Coronary artery (tissue), 2 donors: Measurements from ENCODE around the gene ABCA13.

ENCODE experiments used
- DNase-seq: peaks from one replicate; pipeline ENCODE4 v3.0.0-alpha.2; 2017; ENCODE audit warnings: low spot score
- H3K27ac ChIP-seq, 2 donors: fragments of 200-600 bp; sonication (generic); one replicate each; pipeline ENCODE4 v1.5.1; 2016 to 2019
- H3K4me3 ChIP-seq: fragments of 200-600 bp; sonication (generic); 2 replicates; pipeline ENCODE4 v1.5.1; 2016; ENCODE audit warnings: mild to moderate bottlenecking, moderate library complexity
- TF ChIP-seq, protein P1 (sequence below): fragments of 200-600 bp; sonication (generic); IDR thresholded peaks from one replicate; pipeline ENCODE4 v1.5.1; 2019; ENCODE audit warnings: antibody characterized with exemption

ABCA13 gene

DNA sequence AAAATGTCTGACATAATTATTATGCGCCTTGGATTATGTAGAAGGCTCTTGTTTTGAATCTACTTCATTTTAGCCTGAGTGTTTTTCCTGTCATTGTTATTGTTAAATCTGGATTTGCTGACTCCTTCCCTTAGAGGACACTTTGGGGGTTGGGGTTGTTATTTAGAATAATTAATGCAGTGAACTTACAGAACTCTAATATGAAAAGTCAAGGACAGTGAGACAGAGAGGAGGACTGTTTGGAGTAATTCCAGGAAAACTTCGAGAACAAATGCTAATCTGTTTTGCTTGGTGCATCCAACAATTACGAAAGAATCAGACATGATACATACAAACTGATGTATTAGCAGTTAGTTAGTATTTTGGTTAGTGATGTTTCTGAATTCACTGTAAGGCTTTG lies 146.1 kb downstream of the ABCA13 start:
- TF ChIP-seq, protein P1, sequence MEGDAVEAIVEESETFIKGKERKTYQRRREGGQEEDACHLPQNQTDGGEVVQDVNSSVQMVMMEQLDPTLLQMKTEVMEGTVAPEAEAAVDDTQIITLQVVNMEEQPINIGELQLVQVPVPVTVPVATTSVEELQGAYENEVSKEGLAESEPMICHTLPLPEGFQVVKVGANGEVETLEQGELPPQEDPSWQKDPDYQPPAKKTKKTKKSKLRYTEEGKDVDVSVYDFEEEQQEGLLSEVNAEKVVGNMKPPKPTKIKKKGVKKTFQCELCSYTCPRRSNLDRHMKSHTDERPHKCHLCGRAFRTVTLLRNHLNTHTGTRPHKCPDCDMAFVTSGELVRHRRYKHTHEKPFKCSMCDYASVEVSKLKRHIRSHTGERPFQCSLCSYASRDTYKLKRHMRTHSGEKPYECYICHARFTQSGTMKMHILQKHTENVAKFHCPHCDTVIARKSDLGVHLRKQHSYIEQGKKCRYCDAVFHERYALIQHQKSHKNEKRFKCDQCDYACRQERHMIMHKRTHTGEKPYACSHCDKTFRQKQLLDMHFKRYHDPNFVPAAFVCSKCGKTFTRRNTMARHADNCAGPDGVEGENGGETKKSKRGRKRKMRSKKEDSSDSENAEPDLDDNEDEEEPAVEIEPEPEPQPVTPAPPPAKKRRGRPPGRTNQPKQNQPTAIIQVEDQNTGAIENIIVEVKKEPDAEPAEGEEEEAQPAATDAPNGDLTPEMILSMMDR = no peak
- Histone ChIP-seq H3K4me3 (no peak overlapping the region), H3K27ac (no peak overlapping the region)
- no peak for DNase-seq

DNA sequence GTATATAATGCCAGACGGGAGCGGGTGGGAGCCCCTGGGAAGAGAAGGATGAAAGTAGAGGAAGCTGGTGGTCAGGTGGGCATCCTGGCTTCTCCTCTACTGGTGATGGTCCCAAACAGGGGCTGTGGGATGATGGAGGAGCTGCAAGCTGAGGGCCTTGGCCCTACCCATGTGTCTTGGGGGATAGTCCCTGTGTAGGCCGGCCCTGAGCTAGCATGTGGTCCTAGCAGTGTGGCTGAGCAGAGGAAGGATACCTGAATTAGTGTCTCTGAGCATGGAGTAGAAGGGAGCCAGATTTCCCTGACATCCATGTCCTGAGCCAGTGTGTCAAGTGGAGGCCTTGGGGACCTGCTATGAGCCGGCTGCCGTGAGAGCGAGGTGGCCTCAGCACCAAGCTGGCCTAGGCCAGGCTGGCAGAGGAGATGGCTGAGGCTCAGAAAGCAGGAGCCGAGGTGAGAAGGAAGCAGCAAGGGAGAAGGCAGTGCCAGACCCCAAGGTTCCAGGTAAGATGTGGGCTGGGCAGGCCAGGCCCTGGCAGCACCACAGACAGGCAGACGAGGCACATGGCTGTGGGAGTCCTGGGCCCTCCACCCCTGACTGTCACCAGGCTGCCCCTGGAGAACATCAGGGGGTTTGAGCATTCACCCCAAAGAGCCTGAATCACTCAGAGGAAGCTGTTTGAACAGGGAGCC lies 150.2 kb downstream of the ABCA13 start:
- TF ChIP-seq, protein P1 = no peak
- no peak for DNase-seq
- Histone ChIP-seq H3K27ac (no peak overlapping the region), H3K4me3 (no peak overlapping the region)

DNA sequence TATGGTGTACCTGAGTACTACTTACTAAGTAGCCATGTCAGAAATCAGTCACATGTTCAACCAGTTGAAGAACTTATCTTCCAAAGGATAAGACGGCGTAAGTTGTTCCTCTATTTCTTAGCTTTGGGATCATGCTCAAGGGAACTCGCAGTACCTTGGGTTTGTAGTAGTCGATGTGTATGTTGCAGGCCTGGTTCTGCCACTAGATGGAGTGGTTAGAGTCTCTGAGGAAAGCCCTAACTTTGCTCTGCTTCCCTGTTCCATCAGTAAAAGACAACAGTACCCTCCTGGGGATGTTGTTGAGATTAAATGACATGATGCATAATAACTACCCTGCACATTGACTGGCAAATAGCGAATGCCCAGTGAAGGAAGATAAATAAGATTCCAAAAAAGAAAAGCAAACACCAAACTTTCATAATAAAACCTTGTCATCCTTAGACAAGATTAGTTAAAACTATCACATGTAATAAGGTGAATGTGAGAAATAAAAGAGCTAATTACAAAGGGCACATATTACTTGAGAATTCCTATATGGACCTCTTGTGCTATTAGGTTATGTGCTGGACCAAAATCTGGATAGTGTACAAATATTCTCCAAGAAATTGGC lies 165.9 kb downstream of the ABCA13 start:
- TF ChIP-seq, protein P1 = no peak
- Histone ChIP-seq H3K27ac (no peak overlapping the region), H3K4me3 (no peak overlapping the region)
- DNase-seq = no peak

DNA sequence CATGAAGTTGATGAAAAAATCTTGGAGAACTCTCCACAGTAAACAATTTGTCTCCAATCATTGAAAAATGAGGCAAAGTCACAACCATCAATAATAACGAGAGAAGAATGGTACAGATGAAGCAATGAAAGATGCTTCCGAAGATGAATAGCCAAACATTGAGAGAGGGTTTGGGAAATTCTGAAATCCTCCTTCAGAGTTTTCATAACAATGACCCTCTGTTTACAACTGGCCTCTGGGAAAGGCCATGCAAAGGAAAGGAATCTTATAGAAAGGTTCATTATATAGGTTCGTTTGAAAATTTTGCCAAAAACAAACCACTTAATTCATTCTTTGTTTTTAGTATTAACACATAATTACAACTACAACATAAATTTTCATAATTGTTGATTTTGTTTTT lies 166.5 kb downstream of the ABCA13 start:
- TF ChIP-seq, protein P1 = no peak
- no peak for DNase-seq
- H3K4me3 ChIP-seq = no peak overlapping the region
- H3K27ac ChIP-seq = no peak overlapping the region

DNA sequence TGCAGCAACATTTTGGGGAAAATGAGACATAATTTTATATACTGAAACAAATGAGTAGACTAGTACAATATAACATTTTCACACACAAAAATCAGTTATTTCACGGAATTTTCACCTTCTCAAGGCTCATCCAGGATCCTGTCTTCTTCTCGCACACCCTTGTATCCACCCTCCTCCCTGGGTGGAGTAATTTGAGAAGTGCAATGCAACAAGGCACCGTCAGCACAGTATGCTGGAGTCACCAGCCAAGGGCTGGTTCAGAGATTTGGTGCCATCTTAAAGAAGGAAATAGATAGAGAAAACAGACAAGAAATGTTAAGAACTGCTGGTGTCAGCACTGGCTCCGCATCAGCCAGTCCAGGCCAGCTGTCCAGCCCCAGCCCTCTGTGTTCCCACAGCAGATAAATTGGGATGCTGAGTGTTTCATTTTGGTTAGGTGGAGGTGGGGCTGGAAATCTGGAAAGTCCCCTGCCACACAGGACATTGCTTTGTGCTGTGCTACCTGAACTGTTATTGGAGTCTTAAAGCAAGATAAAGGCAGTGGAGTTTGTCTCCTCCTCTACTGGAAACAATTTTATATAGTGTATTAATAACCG lies 176.1 kb downstream of the ABCA13 start:
- Histone ChIP-seq H3K27ac (no peak overlapping the region), H3K4me3 (no peak overlapping the region)
- DNase-seq = no peak
- TF ChIP-seq, protein P1 = no peak

DNA sequence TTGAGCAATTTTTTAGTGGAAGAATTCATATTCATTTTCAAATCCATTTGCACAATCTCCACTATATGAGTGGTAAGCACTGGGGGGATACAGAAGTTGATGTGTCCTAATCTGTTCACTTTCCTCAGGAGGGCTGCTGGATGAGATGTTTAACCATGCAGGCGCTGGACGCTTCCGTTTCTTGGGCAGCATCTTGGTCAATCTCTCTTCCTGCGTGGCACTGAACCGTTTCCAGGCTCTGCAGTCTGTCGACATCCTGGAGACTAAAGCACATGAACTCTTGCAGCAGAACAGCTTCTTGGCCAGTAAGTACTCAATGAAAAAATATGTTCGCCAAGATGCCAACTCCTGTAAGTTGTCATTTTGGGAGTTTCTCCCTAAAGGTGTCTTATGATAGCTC lies 179.3 kb downstream of the ABCA13 start:
- TF ChIP-seq, protein P1 = no peak
- no peak overlapping the region for H3K27ac ChIP-seq
- no peak overlapping the region for H3K4me3 ChIP-seq
- DNase-seq = no peak

DNA sequence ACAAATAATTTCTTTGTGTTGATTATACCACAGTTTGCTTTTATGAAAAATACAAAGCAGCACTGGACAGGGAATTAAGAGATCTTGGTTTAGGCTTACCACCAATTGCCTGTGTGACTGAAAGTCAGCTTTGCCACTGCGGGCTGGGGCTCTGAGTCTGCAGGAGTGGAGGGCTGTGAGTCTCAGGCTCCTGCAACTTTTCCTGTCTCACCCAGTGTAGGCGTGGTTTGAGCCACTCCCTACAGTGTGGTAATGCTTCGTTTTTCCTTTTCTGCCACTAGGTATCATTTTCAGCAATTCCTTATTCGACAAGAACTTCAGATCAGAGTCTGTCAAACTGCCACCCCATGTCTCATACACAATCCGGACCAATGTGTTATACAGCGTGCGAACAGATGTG lies 180.6 kb downstream of the ABCA13 start:
- TF ChIP-seq, protein P1 = no peak
- Histone ChIP-seq H3K27ac (no peak overlapping the region), H3K4me3 (no peak overlapping the region)
- no peak for DNase-seq
